Osteocyte (in vitro differentiated cells): ENCODE measurements around the gene GJD2. TPM values are rescaled to one million over a fixed set of nuclear protein-coding genes. Genes with fewer than 3 reads are reported as not detected.

Experiments
- DNase-seq: peaks from one replicate; pipeline ENCODE4 v3.0.0; 2021; ENCODE audit warnings: mixed read lengths; ENCODE audit not compliant: unreplicated experiment; ENCODE audit errors: extremely low spot score
- H3K27ac Mint-ChIP-seq: one replicate; pipeline ENCODE4 v1.8.0; 2021; ENCODE audit warnings: mild to moderate bottlenecking, mixed read lengths; ENCODE audit not compliant: unreplicated experiment
- H3K27me3 Mint-ChIP-seq: one replicate; pipeline ENCODE4 v1.8.0; 2021; ENCODE audit warnings: mixed read lengths; ENCODE audit not compliant: unreplicated experiment
- H3K36me3 Mint-ChIP-seq: one replicate; pipeline ENCODE4 v1.8.0; 2021; ENCODE audit warnings: mixed read lengths; ENCODE audit not compliant: unreplicated experiment
- H3K4me1 Mint-ChIP-seq: one replicate; pipeline ENCODE4 v1.8.0; 2021; ENCODE audit warnings: mixed read lengths; ENCODE audit not compliant: unreplicated experiment
- H3K4me3 Mint-ChIP-seq: one replicate; pipeline ENCODE4 v1.8.0; 2021; ENCODE audit warnings: mild to moderate bottlenecking, moderate library complexity, mixed read lengths; ENCODE audit not compliant: unreplicated experiment
- H3K9me3 Mint-ChIP-seq: one replicate; pipeline ENCODE4 v1.8.0; 2021; ENCODE audit warnings: mixed read lengths; ENCODE audit not compliant: unreplicated experiment
- CTCF ChIP-seq: fragments of 200-600 bp; sonication (generic); IDR thresholded peaks from 2 replicates; pipeline ENCODE4 v1.5.0; 2021; ENCODE audit warnings: antibody characterized with exemption, mild to moderate bottlenecking, moderate library complexity
- total RNA-seq: library from RNA; stranded (reverse); gene quantifications from 2 replicates; pipeline ENCODE4 v1.2.1, GENCODE V29; 2021

The GJD2 gene
- total RNA-seq, 1 donor from 2014 or later = not detected

GRCh38 chr15:34757262-34757661, 2.5 kb upstream of the GJD2 start:
- peaks cover 83% of the 10 kb centered on the region for H3K27me3 Mint-ChIP-seq
- H3K36me3 Mint-ChIP-seq = no peaks in the 10 kb centered on the region
- TF ChIP-seq CTCF = no peak
- H3K4me1 Mint-ChIP-seq = peaks cover 6% of the 10 kb centered on the region
- H3K4me3 Mint-ChIP-seq = no peak overlapping the region
- DNase-seq = no peak
- H3K27ac Mint-ChIP-seq = no peak overlapping the region
- no peaks in the 10 kb centered on the region for H3K9me3 Mint-ChIP-seq

- no peak for TF ChIP-seq CTCF
- no peaks in the 10 kb centered on the region for H3K9me3 Mint-ChIP-seq
- peak overlapping the region; percentile 40 for H3K4me3 Mint-ChIP-seq
- peaks cover 79% of the 10 kb centered on the region for H3K27me3 Mint-ChIP-seq
- H3K27ac Mint-ChIP-seq = no peak overlapping the region
- no peak for DNase-seq
- no peaks in the 10 kb centered on the region for H3K36me3 Mint-ChIP-seq
- peaks cover 6% of the 10 kb centered on the region for H3K4me1 Mint-ChIP-seq
These were observed 598 bp upstream of the GJD2 start for GRCh38 chr15:34755419-34755773.

- H3K27ac Mint-ChIP-seq = no peak overlapping the region
- TF ChIP-seq CTCF = no peak
- peaks cover 75% of the 10 kb centered on the region for H3K27me3 Mint-ChIP-seq
- H3K4me1 Mint-ChIP-seq = peaks cover 6% of the 10 kb centered on the region
- no peak for DNase-seq
- no peaks in the 10 kb centered on the region for H3K9me3 Mint-ChIP-seq
- no peaks in the 10 kb centered on the region for H3K36me3 Mint-ChIP-seq
- H3K4me3 Mint-ChIP-seq = peak overlapping the region; percentile 26
These were observed 612 bp downstream of the GJD2 start for GRCh38 chr15:34754171-34754601.

- DNase-seq = peak; percentile 85
- Mint-ChIP-seq H3K36me3 (no peaks in the 10 kb centered on the region), H3K27ac (no peak overlapping the region), H3K27me3 (peaks cover 74% of the 10 kb centered on the region), H3K4me1 (peaks cover 6% of the 10 kb centered on the region), H3K9me3 (no peaks in the 10 kb centered on the region), H3K4me3 (no peak overlapping the region)
- no peak for TF ChIP-seq CTCF
These were observed 1.4 kb downstream of the GJD2 start for GRCh38 chr15:34753236-34753894.

GRCh38 chr15:34749691-34750090, 5.1 kb downstream of the GJD2 start:
- Mint-ChIP-seq H3K9me3 (no peaks in the 10 kb centered on the region), H3K27me3 (peaks cover 60% of the 10 kb centered on the region), H3K36me3 (no peaks in the 10 kb centered on the region), H3K27ac (no peak overlapping the region), H3K4me3 (no peak overlapping the region), H3K4me1 (peaks cover 3% of the 10 kb centered on the region)
- DNase-seq = no peak
- no peak for TF ChIP-seq CTCF
